Measurements from ENCODE around the gene NMNAT2.

DNA sequence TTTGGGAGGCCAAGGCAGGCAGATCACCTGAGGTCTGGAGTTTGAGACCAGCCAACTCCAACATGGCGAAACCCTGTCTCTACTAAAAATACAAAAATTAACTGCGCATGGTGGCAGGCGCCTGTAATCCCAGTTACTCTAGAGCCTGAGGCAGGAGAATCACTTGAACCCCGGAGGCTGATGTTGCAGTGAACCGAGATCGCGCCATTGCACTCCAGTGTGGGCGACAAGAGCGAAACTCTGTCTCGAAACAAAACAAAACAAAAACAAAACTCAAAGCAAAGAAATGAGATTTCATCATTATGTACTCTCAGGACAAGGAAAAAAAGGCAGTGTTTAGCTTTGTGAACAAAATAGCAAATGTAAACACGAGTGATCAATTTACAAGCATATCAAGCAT is 171.1 kb downstream of the NMNAT2 start:
- TF ChIP-seq, protein P1, sequence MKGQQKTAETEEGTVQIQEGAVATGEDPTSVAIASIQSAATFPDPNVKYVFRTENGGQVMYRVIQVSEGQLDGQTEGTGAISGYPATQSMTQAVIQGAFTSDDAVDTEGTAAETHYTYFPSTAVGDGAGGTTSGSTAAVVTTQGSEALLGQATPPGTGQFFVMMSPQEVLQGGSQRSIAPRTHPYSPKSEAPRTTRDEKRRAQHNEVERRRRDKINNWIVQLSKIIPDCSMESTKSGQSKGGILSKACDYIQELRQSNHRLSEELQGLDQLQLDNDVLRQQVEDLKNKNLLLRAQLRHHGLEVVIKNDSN (IDR thresholded peaks at IDR 0.05) = no peak
- TF ChIP-seq CREB1 (IDR thresholded peaks at IDR 0.05; ENCODE audit: low read depth) (no peak), TAF1 (IDR thresholded peaks at IDR 0.05; ENCODE audit: low read depth) (no peak), EP300 (IDR thresholded peaks at IDR 0.05; ENCODE audit: borderline replicate concordance) (no peak), NFIC (IDR thresholded peaks at IDR 0.05) (no peak), FOXM1 (IDR thresholded peaks at IDR 0.05; ENCODE audit: borderline replicate concordance, low read depth) (no peak), RAD21 (IDR thresholded peaks at IDR 0.05; ENCODE audit: low read depth) (no peak)
- TF ChIP-seq, protein P2, sequence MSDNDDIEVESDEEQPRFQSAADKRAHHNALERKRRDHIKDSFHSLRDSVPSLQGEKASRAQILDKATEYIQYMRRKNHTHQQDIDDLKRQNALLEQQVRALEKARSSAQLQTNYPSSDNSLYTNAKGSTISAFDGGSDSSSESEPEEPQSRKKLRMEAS (IDR thresholded peaks at IDR 0.05) = no peak
- TF ChIP-seq, protein P3, sequence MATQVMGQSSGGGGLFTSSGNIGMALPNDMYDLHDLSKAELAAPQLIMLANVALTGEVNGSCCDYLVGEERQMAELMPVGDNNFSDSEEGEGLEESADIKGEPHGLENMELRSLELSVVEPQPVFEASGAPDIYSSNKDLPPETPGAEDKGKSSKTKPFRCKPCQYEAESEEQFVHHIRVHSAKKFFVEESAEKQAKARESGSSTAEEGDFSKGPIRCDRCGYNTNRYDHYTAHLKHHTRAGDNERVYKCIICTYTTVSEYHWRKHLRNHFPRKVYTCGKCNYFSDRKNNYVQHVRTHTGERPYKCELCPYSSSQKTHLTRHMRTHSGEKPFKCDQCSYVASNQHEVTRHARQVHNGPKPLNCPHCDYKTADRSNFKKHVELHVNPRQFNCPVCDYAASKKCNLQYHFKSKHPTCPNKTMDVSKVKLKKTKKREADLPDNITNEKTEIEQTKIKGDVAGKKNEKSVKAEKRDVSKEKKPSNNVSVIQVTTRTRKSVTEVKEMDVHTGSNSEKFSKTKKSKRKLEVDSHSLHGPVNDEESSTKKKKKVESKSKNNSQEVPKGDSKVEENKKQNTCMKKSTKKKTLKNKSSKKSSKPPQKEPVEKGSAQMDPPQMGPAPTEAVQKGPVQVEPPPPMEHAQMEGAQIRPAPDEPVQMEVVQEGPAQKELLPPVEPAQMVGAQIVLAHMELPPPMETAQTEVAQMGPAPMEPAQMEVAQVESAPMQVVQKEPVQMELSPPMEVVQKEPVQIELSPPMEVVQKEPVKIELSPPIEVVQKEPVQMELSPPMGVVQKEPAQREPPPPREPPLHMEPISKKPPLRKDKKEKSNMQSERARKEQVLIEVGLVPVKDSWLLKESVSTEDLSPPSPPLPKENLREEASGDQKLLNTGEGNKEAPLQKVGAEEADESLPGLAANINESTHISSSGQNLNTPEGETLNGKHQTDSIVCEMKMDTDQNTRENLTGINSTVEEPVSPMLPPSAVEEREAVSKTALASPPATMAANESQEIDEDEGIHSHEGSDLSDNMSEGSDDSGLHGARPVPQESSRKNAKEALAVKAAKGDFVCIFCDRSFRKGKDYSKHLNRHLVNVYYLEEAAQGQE (IDR thresholded peaks at IDR 0.05; ENCODE audit: low read depth) = no peak

Data from Ishikawa (cell line).